Astrocyte (in vitro differentiated cells and primary cell): Measurements from ENCODE around the gene WDR37. TPM values are rescaled to one million over a fixed set of nuclear protein-coding genes. Genes with fewer than 3 reads are reported as not detected.
"Not testable (repeated sequence)": the region's sequence is repeated elsewhere in the genome, so short reads cannot be mapped to it uniquely, and the experiment has no call there.

ENCODE experiments used
- DNase-seq: peaks from one replicate; pipeline ENCODE4 v3.0.0-alpha.2; 2010; ENCODE audit warnings: low read depth
- FAIRE-seq: peaks from 2 replicates; lab custom pipeline; 2011; peaks lifted over from hg19 to GRCh38; lab: Jason Lieb, UNC
- H2AFZ ChIP-seq: 2 replicates; pipeline ENCODE4 v1.6.0; 2012; ENCODE audit warnings: low read depth, low read length, inconsistent platforms
- H3K27ac ChIP-seq: 2 replicates; pipeline ENCODE4 v1.5.1; 2011; ENCODE audit warnings: low read depth, low read length, inconsistent platforms
- H3K27me3 ChIP-seq: 2 replicates; pipeline ENCODE4 v1.6.0; 2011; ENCODE audit warnings: low read length, inconsistent platforms; ENCODE audit not compliant: insufficient read depth
- H3K36me3 ChIP-seq: 2 replicates; pipeline ENCODE4 v1.5.1; 2011; ENCODE audit warnings: low read length, inconsistent platforms; ENCODE audit not compliant: insufficient read depth
- H3K4me1 ChIP-seq: 2 replicates; pipeline ENCODE4 v1.5.1; 2011; ENCODE audit warnings: low read length, inconsistent platforms; ENCODE audit not compliant: insufficient read depth
- H3K4me2 ChIP-seq: 2 replicates; pipeline ENCODE4 v1.6.0; 2012; ENCODE audit warnings: low read length, inconsistent platforms
- H3K4me3 ChIP-seq: 2 replicates; pipeline ENCODE4 v1.5.1; 2011; ENCODE audit warnings: low read depth, mild to moderate bottlenecking, low read length, inconsistent platforms; ENCODE audit not compliant: insufficient read depth
- H3K79me2 ChIP-seq: 2 replicates; pipeline ENCODE4 v1.6.0; 2012; ENCODE audit warnings: mild to moderate bottlenecking, low read length, inconsistent platforms; ENCODE audit not compliant: insufficient read depth
- H3K9ac ChIP-seq: 2 replicates; pipeline ENCODE4 v1.6.0; 2012; ENCODE audit warnings: mild to moderate bottlenecking, low read length, inconsistent platforms
- H3K9me3 ChIP-seq: 2 replicates; pipeline ENCODE4 v1.5.1; 2012; ENCODE audit warnings: low read depth, mild to moderate bottlenecking, low read length, inconsistent platforms; ENCODE audit not compliant: insufficient read depth
- H4K20me1 ChIP-seq: 2 replicates; pipeline ENCODE4 v1.6.0; 2012; ENCODE audit warnings: low read length, inconsistent platforms; ENCODE audit not compliant: insufficient read depth
- H3K27ac Mint-ChIP-seq: one replicate; pipeline ENCODE4 v1.8.0; 2021; ENCODE audit warnings: mild to moderate bottlenecking, mixed read lengths; ENCODE audit not compliant: unreplicated experiment
- H3K27me3 Mint-ChIP-seq: one replicate; pipeline ENCODE4 v1.8.0; 2021; ENCODE audit warnings: low read depth, mixed read lengths; ENCODE audit not compliant: unreplicated experiment
- H3K36me3 Mint-ChIP-seq: one replicate; pipeline ENCODE4 v1.8.0; 2021; ENCODE audit warnings: low read depth, mixed read lengths; ENCODE audit not compliant: unreplicated experiment
- H3K4me1 Mint-ChIP-seq: one replicate; pipeline ENCODE4 v1.8.0; 2021; ENCODE audit warnings: low read depth, mixed read lengths; ENCODE audit not compliant: unreplicated experiment
- H3K4me3 Mint-ChIP-seq: one replicate; pipeline ENCODE4 v1.8.0; 2021; ENCODE audit warnings: mild to moderate bottlenecking, moderate library complexity, mixed read lengths; ENCODE audit not compliant: unreplicated experiment
- H3K9me3 Mint-ChIP-seq: one replicate; pipeline ENCODE4 v1.8.0; 2021; ENCODE audit warnings: mild to moderate bottlenecking, mixed read lengths; ENCODE audit not compliant: unreplicated experiment
- EZH2 ChIP-seq: IDR thresholded peaks from 2 replicates; pipeline ENCODE4 v1.6.1; 2012; ENCODE audit warnings: mild to moderate bottlenecking, low read length, inconsistent platforms; ENCODE audit not compliant: insufficient read depth
- total RNA-seq: library from RNA; stranded (reverse); gene quantifications from 2 replicates; pipeline ENCODE4 v1.2.1, GENCODE V29; 2021
- TF ChIP-seq, protein P1 (sequence below): IDR thresholded peaks from 2 replicates; pipeline ENCODE4 v1.5.1; 2011; ENCODE audit warnings: low read depth, mild to moderate bottlenecking, inconsistent platforms, low read length, moderate library complexity; ENCODE audit not compliant: insufficient read depth

Gene WDR37
- total RNA-seq, 1 donor from 2014 or later, result 22.8 TPM

DNA sequence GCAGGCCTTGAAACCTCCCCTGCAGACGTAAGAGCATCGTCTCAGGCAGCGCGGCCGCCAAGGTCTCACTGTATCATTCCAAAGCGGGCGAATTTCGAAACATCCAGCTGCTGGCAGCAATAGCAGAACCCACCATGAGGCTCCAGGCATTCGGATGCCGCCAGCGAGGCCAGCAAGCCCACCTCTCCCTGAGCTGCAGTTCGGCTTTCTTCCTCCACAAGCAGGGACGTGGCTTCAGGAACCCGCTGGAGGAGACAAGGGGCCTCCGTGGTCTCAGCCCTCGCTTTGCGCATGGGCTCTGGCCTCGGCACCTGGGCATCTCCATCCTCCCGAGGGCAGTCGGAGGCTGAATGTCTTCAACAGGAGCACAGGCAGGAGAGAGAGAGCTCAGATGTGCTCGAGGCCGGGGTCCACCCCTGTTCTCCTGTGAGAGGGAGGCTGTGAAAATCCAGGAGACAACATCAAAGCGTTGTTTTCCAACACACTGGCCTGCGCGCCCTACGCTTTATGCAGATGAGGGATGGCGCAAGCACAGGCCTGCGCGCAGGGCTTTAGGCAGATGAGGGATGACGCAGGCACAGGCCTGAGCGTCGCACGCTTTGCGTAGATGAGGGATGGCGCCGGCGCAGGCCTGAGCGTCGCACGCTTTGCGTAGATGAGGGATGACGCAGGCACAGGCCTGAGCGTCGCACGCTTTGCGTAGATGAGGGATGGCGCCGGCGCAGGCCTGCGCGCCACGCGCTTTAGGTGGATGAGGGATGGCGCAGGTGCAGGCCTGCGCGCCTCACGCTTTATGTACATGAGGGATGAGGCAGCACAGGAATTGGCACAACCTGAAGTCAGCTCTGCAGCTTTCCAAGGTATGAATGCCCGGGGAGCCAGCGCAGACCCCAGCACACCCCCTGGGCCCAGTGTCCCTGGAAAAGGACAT lies 103.2 kb downstream of the WDR37 start:
- H3K9ac ChIP-seq, result no peak overlapping the region
- H3K4me1 ChIP-seq, result no peaks in the 10 kb centered on the region
- peaks cover 2% of the 10 kb centered on the region for H3K36me3 Mint-ChIP-seq
- H3K9me3 Mint-ChIP-seq, result peaks cover 2% of the 10 kb centered on the region
- H4K20me1 ChIP-seq, result no peaks in the 10 kb centered on the region
- FAIRE-seq (no peak), DNase-seq (no peak)
- no peak overlapping the region for H3K27ac Mint-ChIP-seq
- H3K4me2 ChIP-seq, result no peak overlapping the region
- H3K4me3 ChIP-seq, result no peak overlapping the region
- no peak overlapping the region for H3K27ac ChIP-seq
- H3K4me3 Mint-ChIP-seq, result no peak overlapping the region
- H3K36me3 ChIP-seq, result no peaks in the 10 kb centered on the region
- H3K4me1 Mint-ChIP-seq, result no peaks in the 10 kb centered on the region
- no peaks in the 10 kb centered on the region for H3K9me3 ChIP-seq
- no peaks in the 10 kb centered on the region for H3K79me2 ChIP-seq
- H3K27me3 ChIP-seq, result no peaks in the 10 kb centered on the region
- H2AFZ ChIP-seq, result no peak overlapping the region
- TF ChIP-seq, protein P1, sequence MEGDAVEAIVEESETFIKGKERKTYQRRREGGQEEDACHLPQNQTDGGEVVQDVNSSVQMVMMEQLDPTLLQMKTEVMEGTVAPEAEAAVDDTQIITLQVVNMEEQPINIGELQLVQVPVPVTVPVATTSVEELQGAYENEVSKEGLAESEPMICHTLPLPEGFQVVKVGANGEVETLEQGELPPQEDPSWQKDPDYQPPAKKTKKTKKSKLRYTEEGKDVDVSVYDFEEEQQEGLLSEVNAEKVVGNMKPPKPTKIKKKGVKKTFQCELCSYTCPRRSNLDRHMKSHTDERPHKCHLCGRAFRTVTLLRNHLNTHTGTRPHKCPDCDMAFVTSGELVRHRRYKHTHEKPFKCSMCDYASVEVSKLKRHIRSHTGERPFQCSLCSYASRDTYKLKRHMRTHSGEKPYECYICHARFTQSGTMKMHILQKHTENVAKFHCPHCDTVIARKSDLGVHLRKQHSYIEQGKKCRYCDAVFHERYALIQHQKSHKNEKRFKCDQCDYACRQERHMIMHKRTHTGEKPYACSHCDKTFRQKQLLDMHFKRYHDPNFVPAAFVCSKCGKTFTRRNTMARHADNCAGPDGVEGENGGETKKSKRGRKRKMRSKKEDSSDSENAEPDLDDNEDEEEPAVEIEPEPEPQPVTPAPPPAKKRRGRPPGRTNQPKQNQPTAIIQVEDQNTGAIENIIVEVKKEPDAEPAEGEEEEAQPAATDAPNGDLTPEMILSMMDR, result no peak
- no peak for TF ChIP-seq EZH2
- peaks cover 69% of the 10 kb centered on the region for H3K27me3 Mint-ChIP-seq

DNA sequence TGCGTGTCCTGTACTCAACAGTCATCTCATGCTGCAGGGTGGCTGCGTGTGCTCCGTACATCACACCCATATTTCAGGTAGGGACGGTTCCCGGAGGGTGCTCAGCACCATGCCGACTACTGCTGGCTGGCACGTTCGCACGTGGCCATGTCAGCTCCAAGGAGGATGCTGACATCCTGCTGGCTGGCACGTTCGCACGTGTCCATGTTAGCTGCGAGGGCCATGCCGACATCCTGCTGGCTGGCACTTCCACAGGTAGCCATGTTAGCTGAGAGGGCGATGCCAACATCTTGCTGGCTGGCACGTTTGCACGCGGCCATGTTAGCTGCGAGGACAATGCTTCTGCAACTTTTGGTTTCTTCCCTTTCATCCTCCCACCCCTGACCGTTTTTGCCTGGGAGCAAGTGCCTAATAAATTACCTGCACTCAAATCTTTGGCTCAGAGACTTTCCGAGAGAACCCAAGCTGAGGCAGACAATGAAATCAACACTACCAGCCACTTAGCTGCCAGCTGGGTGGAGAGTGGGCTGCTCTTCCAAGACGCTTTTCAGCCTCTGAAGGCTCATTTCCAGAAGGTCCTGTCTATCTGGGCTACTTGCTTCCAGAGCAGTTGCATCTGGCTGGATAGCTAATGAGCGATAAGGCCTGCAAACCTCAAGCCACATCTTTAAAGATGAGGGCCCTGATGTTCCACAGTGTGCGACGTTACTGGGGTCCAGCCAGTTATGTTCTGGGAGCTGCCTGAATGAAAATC lies 104.6 kb downstream of the WDR37 start:
- Histone ChIP-seq H2AFZ (no peak overlapping the region), H3K36me3 (no peaks in the 10 kb centered on the region), H3K4me3 (no peak overlapping the region), H3K4me2 (no peak overlapping the region), H3K9me3 (no peaks in the 10 kb centered on the region), H3K79me2 (no peaks in the 10 kb centered on the region), H3K4me1 (no peaks in the 10 kb centered on the region), H3K27me3 (no peaks in the 10 kb centered on the region), H4K20me1 (no peaks in the 10 kb centered on the region), H3K9ac (no peak overlapping the region), H3K27ac (no peak overlapping the region)
- DNase-seq, result no peak
- no peaks in the 10 kb centered on the region for H3K36me3 Mint-ChIP-seq
- no peak for FAIRE-seq
- H3K27me3 Mint-ChIP-seq, result peaks cover 70% of the 10 kb centered on the region
- no peak overlapping the region for H3K4me3 Mint-ChIP-seq
- no peak overlapping the region for H3K27ac Mint-ChIP-seq
- no peaks in the 10 kb centered on the region for H3K4me1 Mint-ChIP-seq
- TF ChIP-seq, protein P1, result no peak
- no peak for TF ChIP-seq EZH2
- H3K9me3 Mint-ChIP-seq, result peaks cover 2% of the 10 kb centered on the region

DNA sequence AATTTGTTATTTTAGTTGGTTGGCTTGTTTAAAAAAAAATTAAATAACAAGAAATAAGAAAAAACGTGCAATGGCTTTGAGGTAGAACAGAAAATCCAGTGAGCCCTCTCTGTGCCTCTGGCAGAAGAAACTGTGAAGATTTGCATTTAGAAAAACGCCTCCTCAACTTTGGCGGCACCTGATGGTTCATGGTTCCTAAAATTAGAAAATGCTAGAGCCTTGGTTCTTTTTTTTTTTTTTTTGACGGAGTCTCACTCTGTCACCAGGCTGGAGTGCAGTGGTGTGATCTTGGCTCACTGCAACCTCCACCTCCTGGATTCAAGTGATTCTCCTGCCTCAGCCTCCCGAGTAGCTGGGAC lies 105.1 kb downstream of the WDR37 start:
- not testable (repeated sequence) for H4K20me1 ChIP-seq, H3K27me3 ChIP-seq, H3K4me1 ChIP-seq, H3K36me3 ChIP-seq, H3K36me3 Mint-ChIP-seq, H3K9me3 ChIP-seq, H3K4me3 Mint-ChIP-seq, H3K4me1 Mint-ChIP-seq, H3K79me2 ChIP-seq, H3K9me3 Mint-ChIP-seq, H2AFZ ChIP-seq, H3K4me2 ChIP-seq, H3K4me3 ChIP-seq, FAIRE-seq, H3K27ac ChIP-seq, DNase-seq, H3K9ac ChIP-seq, H3K27ac Mint-ChIP-seq
- peaks cover 72% of the 10 kb centered on the region for H3K27me3 Mint-ChIP-seq
